PC-3 (cell line): Measurements from ENCODE around the gene CPN2. TPM values are rescaled to one million over a fixed set of nuclear protein-coding genes. Genes with fewer than 3 reads are reported as not detected.

ENCODE experiments used
- ATAC-seq: fragments of 200-7000 bp; cut with Tn5 transposase; 2 replicates; pipeline ENCODE4 v1.9.1; 2020; ENCODE audit warnings: mild to moderate bottlenecking, moderate library complexity
- BruUV-seq: library from RNA; stranded (reverse); fragments of 400-500 nt; replicated peaks from 2 replicates; lab custom pipeline; 2021; lab: Mats Ljungman, UMichigan
- CTCF ChIA-PET: fragments of 300-600 bp; sonication (Branson Sonifier 250); formaldehyde crosslinking; loops from one replicate; lab custom pipeline; 2022; ENCODE audit warnings: antibody characterized with exemption; lab: Charles Lee
- POLR2A ChIA-PET: fragments of 300-600 bp; sonication (Branson Sonifier 250); formaldehyde crosslinking; loops from one replicate; lab custom pipeline; 2022; ENCODE audit warnings: antibody characterized with exemption; ENCODE audit not compliant: unreplicated experiment; lab: Charles Lee
- DNase-seq: peaks from one replicate; pipeline ENCODE4 v3.0.0-alpha.2; 2015
- H2AFZ ChIP-seq: fragments of 300-600 bp; sonication (generic); 2 replicates; pipeline ENCODE4 v1.6.0; 2016; ENCODE audit warnings: antibody characterized with exemption, low read length
- H3F3A ChIP-seq: fragments of 300-600 bp; sonication (generic); one replicate; pipeline ENCODE4 v1.6.0; 2017; ENCODE audit warnings: antibody characterized with exemption, low read length, control low read depth, mild to moderate bottlenecking; ENCODE audit not compliant: unreplicated experiment
- H3K27ac ChIP-seq: fragments of 300-600 bp; sonication (generic); 2 replicates; pipeline ENCODE4 v1.5.1; 2016; ENCODE audit warnings: mild to moderate bottlenecking, low read length
- H3K27me3 ChIP-seq: fragments of 300-600 bp; sonication (generic); 2 replicates; pipeline ENCODE4 v1.6.1; 2016; ENCODE audit warnings: low read length, mixed read lengths
- H3K36me3 ChIP-seq: fragments of 300-600 bp; sonication (generic); 2 replicates; pipeline ENCODE4 v1.6.1; 2016; ENCODE audit warnings: low read depth, mixed run types, low read length, mixed read lengths
- H3K4me1 ChIP-seq: fragments of 300-600 bp; sonication (generic); 2 replicates; pipeline ENCODE4 v1.5.1; 2016; ENCODE audit warnings: low read length; ENCODE audit not compliant: insufficient read depth
- H3K4me2 ChIP-seq: fragments of 300-600 bp; sonication (generic); 2 replicates; pipeline ENCODE4 v1.6.0; 2016; ENCODE audit warnings: low read length
- H3K4me3 ChIP-seq: fragments of 300-600 bp; sonication (generic); 2 replicates; pipeline ENCODE4 v1.5.1; 2016; ENCODE audit warnings: mild to moderate bottlenecking, low read length, mixed read lengths
- H3K79me2 ChIP-seq: fragments of 300-600 bp; sonication (generic); 2 replicates; pipeline ENCODE4 v1.6.1; 2017; ENCODE audit warnings: low read length, mixed read lengths
- H3K9ac ChIP-seq: fragments of 300-600 bp; sonication (generic); 2 replicates; pipeline ENCODE4 v1.6.0; 2016; ENCODE audit warnings: mild to moderate bottlenecking, low read length
- H3K9me2 ChIP-seq: fragments of 300-600 bp; sonication (generic); replicated peaks from 2 replicates; pipeline ENCODE4 v1.6.1; 2016; ENCODE audit warnings: mixed run types, low read length, mixed read lengths
- H3K9me3 ChIP-seq: fragments of 300-600 bp; sonication (generic); 2 replicates; pipeline ENCODE4 v1.6.1; 2016; ENCODE audit warnings: low read length, mixed read lengths
- H4K20me1 ChIP-seq: fragments of 300-600 bp; sonication (generic); 2 replicates; pipeline ENCODE4 v1.6.1; 2016; ENCODE audit warnings: low read length, mixed read lengths
- EZH2 ChIP-seq: fragments of 300-600 bp; sonication (generic); IDR thresholded peaks from one replicate; pipeline ENCODE4 v1.6.1; 2017; ENCODE audit warnings: antibody characterized with exemption, mild to moderate bottlenecking, low read length; ENCODE audit not compliant: unreplicated experiment
- EZH2phosphoT487 ChIP-seq: fragments of 300-600 bp; sonication (generic); IDR thresholded peaks from 2 replicates; pipeline ENCODE4 v1.6.1; 2018; ENCODE audit warnings: mild to moderate bottlenecking, antibody characterized with exemption, low read length, borderline replicate concordance
- intact Hi-C: fragments of 100-400 bp; cut with micrococcal nuclease; formaldehyde crosslinking; loops from 2 replicates; pipeline ENCODE4 v1.9.0; 2023
- total RNA-seq: library from RNA; depleted of rRNA; stranded (reverse); fragments of >200 nt; gene quantifications from 2 replicates; pipeline ENCODE4 v1.2.3, GENCODE V29; 2014
- TF ChIP-seq, protein P1 (sequence below): fragments of 300-600 bp; sonication (generic); conservative IDR thresholded peaks from 2 replicates; pipeline ENCODE4 v1.5.1; 2017; ENCODE audit warnings: antibody characterized with exemption, low read depth, mild to moderate bottlenecking, low read length

CPN2 gene
- total RNA-seq, 1 experiment from 2014 or later, result 0.07 TPM

DNA sequence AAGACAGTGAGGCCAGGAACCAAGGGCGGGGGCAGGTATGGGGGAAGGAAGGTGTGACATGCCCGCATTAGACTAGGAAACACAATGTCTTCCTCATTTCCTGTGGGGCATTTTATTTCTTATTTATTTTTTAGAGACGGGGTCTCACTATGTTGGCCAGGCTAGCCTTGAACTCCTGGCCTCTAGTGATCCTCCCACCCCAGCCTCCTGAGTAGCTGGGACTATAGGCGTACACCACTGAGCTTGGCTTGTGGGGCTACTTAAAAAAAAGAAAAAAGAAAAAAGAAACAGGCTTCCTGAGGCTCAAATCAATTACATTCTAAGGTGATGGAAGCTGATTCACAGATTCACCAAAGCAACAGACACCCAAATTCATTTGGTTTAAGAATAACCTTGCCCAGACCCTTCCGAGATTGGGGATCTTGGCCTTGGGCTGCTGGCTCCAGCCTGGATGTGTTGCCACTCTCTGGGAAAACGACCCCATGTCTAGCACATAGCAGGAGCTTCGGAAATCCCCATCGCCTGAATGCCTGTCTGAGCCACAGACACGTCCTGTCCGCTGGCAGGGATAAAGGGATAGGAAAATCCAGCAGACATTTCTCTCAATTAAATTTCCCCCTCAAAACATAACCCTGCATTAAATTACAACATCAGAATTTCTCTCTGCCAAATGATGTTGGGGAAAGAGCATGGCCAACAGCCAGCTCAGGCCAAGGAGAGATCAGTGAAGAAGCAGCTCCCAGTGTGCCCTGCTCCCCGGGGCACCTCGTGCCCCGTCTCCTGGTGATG lies 13.0 kb downstream of the CPN2 start:
- Histone ChIP-seq H3K79me2 (no peaks in the 10 kb centered on the region), H3K9me2 (no peaks in the 10 kb centered on the region), H3K4me3 (no peak overlapping the region), H3K27ac (no peak overlapping the region), H3K9me3 (no peaks in the 10 kb centered on the region), H3K36me3 (no peaks in the 10 kb centered on the region), H3K27me3 (no peaks in the 10 kb centered on the region), H3F3A (no peaks in the 10 kb centered on the region), H3K4me2 (no peak overlapping the region), H3K4me1 (peaks cover 11% of the 10 kb centered on the region), H2AFZ (no peak overlapping the region), H4K20me1 (no peaks in the 10 kb centered on the region), H3K9ac (no peak overlapping the region)
- DNase-seq (no peak), ATAC-seq (no peak)
- CTCF ChIA-PET, result no interaction called here
- intact Hi-C loops, result no loop called here
- TF ChIP-seq, protein P1, sequence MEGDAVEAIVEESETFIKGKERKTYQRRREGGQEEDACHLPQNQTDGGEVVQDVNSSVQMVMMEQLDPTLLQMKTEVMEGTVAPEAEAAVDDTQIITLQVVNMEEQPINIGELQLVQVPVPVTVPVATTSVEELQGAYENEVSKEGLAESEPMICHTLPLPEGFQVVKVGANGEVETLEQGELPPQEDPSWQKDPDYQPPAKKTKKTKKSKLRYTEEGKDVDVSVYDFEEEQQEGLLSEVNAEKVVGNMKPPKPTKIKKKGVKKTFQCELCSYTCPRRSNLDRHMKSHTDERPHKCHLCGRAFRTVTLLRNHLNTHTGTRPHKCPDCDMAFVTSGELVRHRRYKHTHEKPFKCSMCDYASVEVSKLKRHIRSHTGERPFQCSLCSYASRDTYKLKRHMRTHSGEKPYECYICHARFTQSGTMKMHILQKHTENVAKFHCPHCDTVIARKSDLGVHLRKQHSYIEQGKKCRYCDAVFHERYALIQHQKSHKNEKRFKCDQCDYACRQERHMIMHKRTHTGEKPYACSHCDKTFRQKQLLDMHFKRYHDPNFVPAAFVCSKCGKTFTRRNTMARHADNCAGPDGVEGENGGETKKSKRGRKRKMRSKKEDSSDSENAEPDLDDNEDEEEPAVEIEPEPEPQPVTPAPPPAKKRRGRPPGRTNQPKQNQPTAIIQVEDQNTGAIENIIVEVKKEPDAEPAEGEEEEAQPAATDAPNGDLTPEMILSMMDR, result no peak
- TF ChIP-seq EZH2 (no peak), EZH2phosphoT487 (no peak)
- BruUV-seq, result no TSS peak
- POLR2A ChIA-PET, result no interaction called here

DNA sequence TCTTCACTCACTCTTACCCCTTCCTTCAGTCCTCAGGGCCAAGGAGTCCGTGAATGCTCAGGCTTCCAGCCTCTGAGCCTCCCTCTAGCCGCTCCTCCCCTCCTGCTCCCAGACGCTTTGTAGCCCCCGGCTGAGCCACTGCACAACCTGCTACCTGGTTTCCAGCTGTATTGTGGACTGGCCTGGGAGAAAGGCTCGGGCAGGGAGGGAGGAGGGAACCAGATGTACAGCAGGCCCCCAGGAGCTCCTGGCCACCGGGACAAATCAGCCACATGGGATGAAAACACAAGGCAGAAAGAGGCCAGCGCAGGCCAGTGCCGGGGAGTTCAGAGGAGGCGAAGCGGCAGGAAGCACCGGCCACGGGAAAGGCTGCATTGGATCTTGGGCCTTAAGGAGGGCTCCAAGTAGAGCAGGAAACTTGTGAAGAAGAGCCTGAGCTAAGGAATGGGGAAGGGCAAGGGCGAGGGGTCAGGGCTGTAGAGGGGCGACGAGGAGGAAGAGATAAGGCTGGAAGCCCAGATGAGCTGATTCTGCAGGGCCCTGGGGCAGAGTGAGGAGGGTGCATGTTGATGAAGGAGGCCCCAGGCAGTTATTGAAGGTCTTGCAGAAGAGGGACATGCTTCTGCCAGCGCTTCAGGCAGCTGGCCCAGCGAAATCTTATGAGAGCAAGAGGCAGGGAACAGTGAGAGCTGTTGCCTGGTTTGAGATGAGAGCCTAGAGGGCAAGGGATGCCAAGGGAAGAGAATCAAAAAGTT lies 14.3 kb downstream of the CPN2 start:
- Histone ChIP-seq H3K27me3 (no peaks in the 10 kb centered on the region), H3K9me2 (no peaks in the 10 kb centered on the region), H2AFZ (no peak overlapping the region), H3K4me1 (peaks cover 25% of the 10 kb centered on the region), H3F3A (no peaks in the 10 kb centered on the region), H3K9ac (no peak overlapping the region), H3K79me2 (no peaks in the 10 kb centered on the region), H3K36me3 (no peaks in the 10 kb centered on the region), H3K4me3 (no peak overlapping the region), H4K20me1 (no peaks in the 10 kb centered on the region), H3K9me3 (no peaks in the 10 kb centered on the region), H3K4me2 (no peak overlapping the region), H3K27ac (no peak overlapping the region)
- DNase-seq (no peak), ATAC-seq (no peak)
- no TSS peak for BruUV-seq
- ChIA-PET POLR2A (no interaction called here), CTCF (interaction anchor here (0.5 kb wide), 1 partner anchor 557 kb away, joined by 4 read pairs; no protein-coding TSS in a partner anchor)
- intact Hi-C loops, result no loop called here
- no peak for TF ChIP-seq EZH2
- TF ChIP-seq, protein P1, result no peak
- no peak for TF ChIP-seq EZH2phosphoT487
